Epithelial cell of prostate (primary cell): ENCODE measurements around the gene HMCN2.

Experiments used
- DNase-seq: peaks from one replicate; pipeline ENCODE4 v3.0.0-alpha.2; 2011; ENCODE audit warnings: low read depth, low spot score
- H3K27ac ChIP-seq: fragments of 450-650 bp; 2 replicates; pipeline ENCODE4 v1.5.1; 2017; ENCODE audit warnings: mild to moderate bottlenecking

HMCN2 gene

GRCh38 chr9:130458804-130459067, 193.2 kb downstream of the HMCN2 start:
- no peak for DNase-seq
- H3K27ac ChIP-seq: no peak overlapping the region

GRCh38 chr9:130459151-130459550, 193.6 kb downstream of the HMCN2 start:
- DNase-seq: no peak
- H3K27ac ChIP-seq: no peak overlapping the region

GRCh38 chr9:130459941-130460669, 194.5 kb downstream of the HMCN2 start:
- no peak for DNase-seq
- H3K27ac ChIP-seq: no peak overlapping the region

GRCh38 chr9:130461218-130461630, 195.7 kb downstream of the HMCN2 start:
- DNase-seq: no peak
- no peak overlapping the region for H3K27ac ChIP-seq

GRCh38 chr9:130461731-130462130, 196.2 kb downstream of the HMCN2 start:
- H3K27ac ChIP-seq: no peak overlapping the region
- no peak for DNase-seq

- H3K27ac ChIP-seq: no peak overlapping the region
- no peak for DNase-seq
Observed at GRCh38 chr9:130462685-130463540, 197.4 kb downstream of the HMCN2 start.

- no peak for DNase-seq
- H3K27ac ChIP-seq: no peak overlapping the region
Observed at GRCh38 chr9:130463763-130464745, 198.5 kb downstream of the HMCN2 start.

GRCh38 chr9:130465383-130466096, 200.0 kb downstream of the HMCN2 start:
- no peak overlapping the region for H3K27ac ChIP-seq
- no peak for DNase-seq

GRCh38 chr9:130466537-130467217, 201.1 kb downstream of the HMCN2 start:
- no peak overlapping the region for H3K27ac ChIP-seq
- DNase-seq: no peak

- H3K27ac ChIP-seq: no peak overlapping the region
- no peak for DNase-seq
Observed at GRCh38 chr9:130467316-130467715, 201.8 kb downstream of the HMCN2 start.

- H3K27ac ChIP-seq: no peak overlapping the region
- DNase-seq: no peak
Observed at GRCh38 chr9:130468566-130468965, 203.0 kb downstream of the HMCN2 start.

- H3K27ac ChIP-seq: no peak overlapping the region
- no peak for DNase-seq
Observed at GRCh38 chr9:130470269-130470668, 204.7 kb downstream of the HMCN2 start.

- no peak overlapping the region for H3K27ac ChIP-seq
- no peak for DNase-seq
Observed at GRCh38 chr9:130470950-130471349, 205.4 kb downstream of the HMCN2 start.

GRCh38 chr9:130471411-130472183, 206.0 kb downstream of the HMCN2 start:
- H3K27ac ChIP-seq: no peak overlapping the region
- no peak for DNase-seq

- no peak overlapping the region for H3K27ac ChIP-seq
- DNase-seq: no peak
Observed at GRCh38 chr9:130472184-130472705, 206.7 kb downstream of the HMCN2 start.

- no peak overlapping the region for H3K27ac ChIP-seq
- no peak for DNase-seq
Observed at GRCh38 chr9:130473009-130473408, 207.4 kb downstream of the HMCN2 start.

- H3K27ac ChIP-seq: no peak overlapping the region
Observed at GRCh38 chr9:130473566-130473965, 208.0 kb downstream of the HMCN2 start.

GRCh38 chr9:130474106-130474505, 208.5 kb downstream of the HMCN2 start:
- no peak overlapping the region for H3K27ac ChIP-seq
- DNase-seq: no peak

More at GRCh38 chr9:130473566-130473965, 208.0 kb downstream of the HMCN2 start:
- no peak for DNase-seq
